Peyer's patch (tissue), 4 donors: ENCODE results near the gene COL2A1. TPM values are rescaled to one million over a fixed set of nuclear protein-coding genes. Genes with fewer than 3 reads are reported as not detected.
A peak's percentile ranks its signal among the peaks of the same experiment; 100 is the strongest.

ENCODE experiments used
- DNase-seq, 3 donors: peaks; one replicate each; pipeline ENCODE4 v3.0.0-alpha.2; 2017 to 2019
- H3K27ac ChIP-seq, 4 donors: fragments of 200-600 bp; sonication (generic); one replicate each; pipeline ENCODE4 v1.5.1; 2016 to 2019
- H3K27me3 ChIP-seq, 2 donors: fragments of 200-600 bp; sonication (generic); one replicate each; pipeline ENCODE4 v1.5.1; 2019
- H3K36me3 ChIP-seq, 3 donors: fragments of 200-600 bp; sonication (generic); one replicate each; pipeline ENCODE4 v1.5.1; 2016 to 2019
- H3K4me1 ChIP-seq, 4 donors: fragments of 200-600 bp; sonication (generic); one replicate each; pipeline ENCODE4 v1.5.1; 2016 to 2019
- H3K4me3 ChIP-seq, 4 donors: fragments of 200-600 bp; sonication (generic); 1 replicate in 3 of 4; 2 replicates in 1 of 4; pipeline ENCODE4 v1.5.1; 2016 to 2019; ENCODE audit warnings: mild to moderate bottlenecking in 1 of 4
- H3K9me3 ChIP-seq, 4 donors: fragments of 200-600 bp; sonication (generic); one replicate each; pipeline ENCODE4 v1.5.1; 2016 to 2019; ENCODE audit warnings: mild to moderate bottlenecking in 1 of 4
- CTCF ChIP-seq, 6 experiments: fragments of 450-650 bp in 4 of 6; fragments of 200-600 bp in 2 of 6; sonication (generic) in 1 of 6; IDR thresholded peaks; one replicate each; pipeline ENCODE4 v1.5.1; 2017 to 2019; ENCODE audit warnings: antibody characterized with exemption in 6 of 6, mild to moderate bottlenecking in 3 of 6, moderate library complexity in 1 of 6
- POLR2A ChIP-seq, 2 donors: fragments of 450-650 bp; IDR thresholded peaks; one replicate each; pipeline ENCODE4 v1.5.1; 2017; ENCODE audit warnings: antibody characterized with exemption in 2 of 2, mild to moderate bottlenecking in 2 of 2, moderate library complexity in 2 of 2
- total RNA-seq, 4 donors: library from RNA; depleted of rRNA; stranded (reverse); fragments of >200 nt; gene quantifications; one replicate each; pipeline ENCODE4 v1.1.0, GENCODE V29; 2016

The COL2A1 gene
- total RNA-seq, 4 donors from 2014 or later = 0.18 to 6.6 (median 0.27) TPM; not detected in 1

DNA sequence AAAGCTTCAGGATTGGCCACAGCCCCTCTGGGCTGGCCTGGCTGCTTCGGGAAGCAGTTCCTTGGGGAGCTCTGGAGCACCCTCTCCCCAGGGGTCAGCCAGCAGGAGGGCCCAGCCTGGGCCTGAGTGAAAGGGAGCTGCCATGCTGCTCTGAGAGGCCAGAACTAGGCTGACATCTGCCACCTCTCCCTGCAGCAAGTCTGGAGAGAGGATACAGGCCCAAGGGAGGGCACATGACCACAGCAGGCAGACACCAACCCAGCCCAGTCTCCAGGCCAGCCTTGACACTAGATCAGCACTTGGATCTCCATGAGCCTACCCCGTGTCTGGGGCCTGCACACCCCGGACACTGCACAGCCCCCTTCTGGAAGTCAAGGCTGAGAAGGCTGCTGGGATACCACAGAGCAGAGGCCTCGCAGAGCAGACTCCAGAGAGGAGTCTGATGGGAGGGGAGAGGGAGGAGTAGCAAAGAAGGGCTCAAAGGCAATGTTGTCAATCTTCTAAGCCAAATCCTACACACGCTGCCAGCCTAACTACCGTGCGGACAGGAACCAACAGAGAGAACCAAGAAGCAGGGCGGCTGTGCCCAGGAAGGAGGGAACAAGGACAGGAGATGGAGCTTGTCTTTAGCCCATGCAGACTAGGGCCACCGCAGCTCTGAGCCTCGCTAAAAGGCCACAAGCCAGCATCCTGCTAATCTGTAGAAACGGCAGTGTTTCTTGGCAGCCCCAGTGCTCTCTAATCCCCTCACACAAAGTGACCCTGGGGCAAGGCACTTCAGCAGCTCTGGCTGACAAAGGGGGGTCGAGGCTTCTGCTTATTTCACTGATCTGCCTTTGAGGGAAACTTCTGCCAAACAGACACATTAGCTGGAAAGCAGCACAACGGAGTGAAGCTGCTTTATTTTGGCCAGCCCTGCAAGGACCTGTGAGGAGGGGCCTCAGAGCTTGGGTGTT is 12.9 kb downstream of the COL2A1 start:
- no peaks in the 10 kb centered on the region for H3K9me3 ChIP-seq
- no peak overlapping the region for H3K27ac ChIP-seq
- no peaks in the 10 kb centered on the region for H3K36me3 ChIP-seq
- H3K4me3 ChIP-seq = no peak overlapping the region
- no peaks in the 10 kb centered on the region for H3K27me3 ChIP-seq
- TF ChIP-seq POLR2A (IDR thresholded peaks at IDR 0.05) = no peak
- TF ChIP-seq CTCF (IDR thresholded peaks at IDR 0.05) = no peak
- DNase-seq = peak in 1 of 3 donors; percentile 38
- H3K4me1 ChIP-seq = peaks cover 0 to 15% (median 6%) of the 10 kb centered on the region in 4 donors

DNA sequence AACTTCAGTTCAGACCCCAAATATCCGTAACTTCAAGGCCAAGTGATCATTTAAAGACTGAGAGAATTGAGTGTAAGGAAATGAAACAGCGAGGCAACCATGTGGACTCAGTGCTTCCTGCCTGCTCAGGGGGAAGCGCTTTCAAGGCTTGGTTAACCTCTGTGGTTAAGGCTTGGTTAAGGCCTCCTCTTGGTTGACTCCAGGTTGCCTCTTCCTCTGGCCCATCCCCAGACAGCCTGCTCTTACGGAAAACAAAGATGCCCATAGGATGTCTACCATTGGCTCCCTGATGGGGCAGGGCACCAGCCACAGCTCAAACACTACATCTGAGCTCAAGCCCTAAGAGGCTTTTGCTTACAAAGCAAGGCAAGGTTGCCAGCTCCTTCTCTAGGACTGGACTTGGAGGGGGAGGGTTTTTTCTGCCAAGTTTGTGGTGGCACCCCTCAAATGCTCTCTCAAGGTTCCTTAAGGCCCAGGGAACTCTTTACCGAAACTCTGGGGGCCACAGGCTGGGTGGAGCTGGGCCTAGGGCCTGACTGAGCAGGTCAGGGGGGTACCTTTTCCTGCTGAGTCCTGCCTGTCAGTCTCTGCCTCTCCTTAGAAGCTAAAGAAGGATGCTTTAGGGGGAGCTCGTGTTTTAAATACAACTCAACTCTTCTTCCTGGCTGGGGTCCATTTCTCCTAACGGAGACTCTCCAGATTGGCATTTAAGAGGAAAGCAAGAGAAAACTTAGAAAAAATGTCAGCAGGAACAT is 13.7 kb downstream of the COL2A1 start:
- TF ChIP-seq POLR2A (IDR thresholded peaks at IDR 0.05) (no peak), CTCF (IDR thresholded peaks at IDR 0.05) (no peak)
- peak in 2 of 3 donors; percentile 64 to 76 for DNase-seq
- no peaks in the 10 kb centered on the region for H3K27me3 ChIP-seq
- H3K36me3 ChIP-seq = no peaks in the 10 kb centered on the region
- no peak overlapping the region for H3K27ac ChIP-seq
- no peak overlapping the region for H3K4me3 ChIP-seq
- H3K9me3 ChIP-seq = no peaks in the 10 kb centered on the region
- peaks cover 0 to 15% (median 6%) of the 10 kb centered on the region in 4 donors for H3K4me1 ChIP-seq

DNA sequence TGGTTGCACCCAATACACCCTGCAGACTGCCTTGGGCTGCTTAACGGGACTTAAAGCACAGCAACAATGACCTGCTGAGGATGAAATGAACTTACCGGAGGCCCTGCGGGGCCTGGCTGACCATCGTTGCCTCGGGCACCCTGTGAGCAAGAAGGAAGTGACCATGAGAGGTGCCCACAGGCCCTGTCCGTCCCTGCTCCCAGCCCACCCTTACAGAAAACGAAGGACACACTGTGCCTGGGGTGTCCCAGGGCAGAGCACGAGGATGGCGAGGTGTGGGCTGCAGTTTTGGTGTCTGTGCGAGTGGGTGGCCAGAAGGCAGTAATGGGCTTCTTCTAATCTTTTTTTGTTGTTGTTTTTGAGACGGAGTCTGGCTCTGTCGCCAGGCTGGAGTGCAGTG is 14.6 kb downstream of the COL2A1 start:
- TF ChIP-seq CTCF (IDR thresholded peaks at IDR 0.05) (no peak), POLR2A (IDR thresholded peaks at IDR 0.05) (no peak)
- H3K4me1 ChIP-seq = peaks cover 0 to 15% (median 6%) of the 10 kb centered on the region in 4 donors
- no peaks in the 10 kb centered on the region for H3K9me3 ChIP-seq
- H3K27ac ChIP-seq = no peak overlapping the region
- peak in 1 of 3 donors; percentile 35 for DNase-seq
- no peaks in the 10 kb centered on the region for H3K36me3 ChIP-seq
- H3K4me3 ChIP-seq = no peak overlapping the region
- no peaks in the 10 kb centered on the region for H3K27me3 ChIP-seq

- no peak overlapping the region for H3K4me3 ChIP-seq
- peak in 1 of 3 donors; percentile 24 for DNase-seq
- no peak overlapping the region for H3K27ac ChIP-seq
- peaks cover 0 to 15% (median 6%) of the 10 kb centered on the region in 4 donors for H3K4me1 ChIP-seq
- no peaks in the 10 kb centered on the region for H3K36me3 ChIP-seq
- H3K27me3 ChIP-seq = no peaks in the 10 kb centered on the region
- TF ChIP-seq POLR2A (IDR thresholded peaks at IDR 0.05) = no peak
- TF ChIP-seq CTCF (IDR thresholded peaks at IDR 0.05) = no peak
- no peaks in the 10 kb centered on the region for H3K9me3 ChIP-seq
These were observed 15.3 kb downstream of the COL2A1 start for GRCh38 chr12:47989023-47989417.

DNA sequence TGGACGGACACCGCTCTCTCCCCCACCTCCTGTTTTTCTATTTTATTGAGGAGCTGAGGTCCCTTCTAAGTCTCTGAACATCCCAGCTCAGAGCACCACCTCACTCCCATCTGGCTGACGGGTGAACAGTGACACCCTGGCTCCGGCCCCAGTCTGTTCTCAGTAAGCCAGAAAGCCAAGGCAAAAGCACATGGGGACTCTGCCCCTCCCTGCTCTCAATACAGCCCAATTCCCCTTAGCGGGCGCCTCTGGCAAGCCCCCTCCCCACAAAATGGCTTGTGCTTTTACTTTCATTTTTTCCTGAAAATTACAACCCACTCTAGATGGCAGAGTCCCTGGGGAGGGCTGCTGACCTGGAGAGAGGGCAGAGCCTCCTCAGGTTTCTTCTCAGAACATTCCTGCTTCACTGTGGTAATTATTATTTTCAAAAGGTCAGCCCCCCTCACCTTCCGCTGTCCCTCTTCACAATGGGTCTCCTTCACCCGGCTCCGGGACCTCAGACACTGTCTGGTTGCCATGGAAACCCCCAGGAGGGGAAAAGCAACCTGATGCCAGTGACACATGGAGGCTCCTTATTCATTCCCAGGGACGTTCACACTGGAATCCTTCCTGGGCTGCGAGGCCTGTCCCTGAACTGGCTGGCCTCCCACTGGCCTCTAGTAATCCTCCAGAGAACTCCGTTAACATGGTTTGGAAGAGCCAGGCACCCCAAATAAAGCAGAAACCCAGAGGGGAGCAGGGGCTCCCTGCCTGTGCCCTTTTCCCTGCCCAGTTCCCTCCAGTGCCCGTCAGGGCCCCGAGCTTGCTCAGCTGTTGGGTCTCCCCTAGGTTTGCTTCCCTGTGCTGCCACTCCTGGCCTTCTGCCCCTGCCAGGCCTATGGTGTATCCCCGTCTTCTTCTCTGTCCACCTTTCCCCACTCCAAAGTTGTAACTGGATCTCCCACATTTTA is 15.9 kb downstream of the COL2A1 start:
- Histone ChIP-seq H3K27me3 (no peaks in the 10 kb centered on the region), H3K4me1 (peaks cover 0 to 15% (median 6%) of the 10 kb centered on the region in 4 donors), H3K4me3 (no peak overlapping the region), H3K27ac (no peak overlapping the region), H3K36me3 (no peaks in the 10 kb centered on the region), H3K9me3 (no peaks in the 10 kb centered on the region)
- peak in 1 of 3 donors; percentile 34 for DNase-seq
- TF ChIP-seq POLR2A (IDR thresholded peaks at IDR 0.05) (no peak), CTCF (IDR thresholded peaks at IDR 0.05) (no peak)
